H1 (cell line): ENCODE measurements around the gene OSBPL9. TPM values are rescaled to one million over a fixed set of nuclear protein-coding genes. Genes with fewer than 3 reads are reported as not detected.

Experiments used
- CTCF ChIA-PET: fragments of 300-600 bp; sonication (Branson Sonifier 250); formaldehyde crosslinking; loops from one replicate; lab custom pipeline; 2021; ENCODE audit not compliant: partially characterized antibody; lab: Charles Lee
- POLR2A ChIA-PET: fragments of 300-600 bp; sonication (Branson Sonifier 250); formaldehyde crosslinking; loops from one replicate; lab custom pipeline; 2021; ENCODE audit warnings: inconsistent platforms; ENCODE audit not compliant: partially characterized antibody; lab: Charles Lee
- DNase-seq, 2 experiments: peaks; one replicate each; pipeline versions ENCODE4 v3.0.0 to v3.0.0-alpha.2; 2010 to 2022; ENCODE audit warnings: low spot score in 2 of 2, low read depth in 1 of 2, mixed read lengths in 1 of 2
- FAIRE-seq: peaks from 2 replicates; lab custom pipeline; 2011; peaks lifted over from hg19 to GRCh38; lab: Jason Lieb, UNC
- H2AFZ ChIP-seq: 2 replicates; pipeline ENCODE4 v1.8.1; 2012; ENCODE audit warnings: low read length, inconsistent platforms
- H2AK5ac ChIP-seq: 2 replicates; pipeline ENCODE4 v1.6.1; 2013; ENCODE audit warnings: low read depth, low read length
- H2BK120ac ChIP-seq: replicated peaks from 2 replicates; pipeline ENCODE3; 2013; ENCODE audit warnings: low read depth, low read length, inconsistent platforms
- H2BK12ac ChIP-seq: 2 replicates; pipeline ENCODE4 v1.6.1; 2013; ENCODE audit warnings: low read depth, low read length
- H2BK15ac ChIP-seq: 2 replicates; pipeline ENCODE4 v1.6.1; 2013; ENCODE audit warnings: low read length
- H2BK20ac ChIP-seq: 2 replicates; pipeline ENCODE4 v1.6.1; 2013; ENCODE audit warnings: low read length
- H2BK5ac ChIP-seq: 2 replicates; pipeline ENCODE4 v1.6.1; 2013; ENCODE audit warnings: low read depth, low read length
- H3K14ac ChIP-seq: 2 replicates; pipeline ENCODE4 v1.6.1; 2013; ENCODE audit warnings: inconsistent platforms; ENCODE audit not compliant: insufficient read length
- H3K18ac ChIP-seq: 2 replicates; pipeline ENCODE4 v1.6.1; 2013; ENCODE audit warnings: low read length; ENCODE audit errors: extremely low read depth
- H3K23ac ChIP-seq: 2 replicates; pipeline ENCODE4 v1.6.1; 2013; ENCODE audit warnings: inconsistent platforms; ENCODE audit not compliant: insufficient read length
- H3K23me2 ChIP-seq: 2 replicates; pipeline ENCODE4 v1.6.1; 2013; ENCODE audit warnings: low read depth, low read length
- H3K27ac ChIP-seq: 2 replicates; pipeline ENCODE4 v1.6.1; 2011; ENCODE audit warnings: low read depth, low read length, inconsistent platforms
- H3K27me3 ChIP-seq, 4 experiments: replicated peaks in 1 of 4; 1 replicate in 1 of 4; 2 replicates in 3 of 4; pipeline versions ENCODE4 v1.6.1 to v1.8.1; 2011 to 2013; ENCODE audit warnings: low read length in 3 of 4, mild to moderate bottlenecking in 3 of 4, inconsistent platforms in 2 of 4, mixed read lengths in 2 of 4, moderate library complexity in 1 of 4; ENCODE audit not compliant: control insufficient read depth in 3 of 4, insufficient read depth in 3 of 4; ENCODE audit errors: extremely low read depth in 1 of 4
- H3K36me3 ChIP-seq, 4 experiments: 2 replicates each; pipeline versions ENCODE4 v1.6.1 to v1.8.1; 2011 to 2013; ENCODE audit warnings: mild to moderate bottlenecking in 4 of 4, low read length in 3 of 4, moderate library complexity in 2 of 4, control low read depth in 1 of 4, inconsistent platforms in 1 of 4; ENCODE audit not compliant: insufficient read depth in 4 of 4, control insufficient read depth in 2 of 4
- H3K4ac ChIP-seq: replicated peaks from 2 replicates; pipeline ENCODE3; 2013; ENCODE audit warnings: low read length, low read depth, mixed read lengths, inconsistent platforms; ENCODE audit not compliant: insufficient read length
- H3K4me1 ChIP-seq, 4 experiments: replicated peaks in 1 of 4; 1 replicate in 1 of 4; 2 replicates in 3 of 4; pipeline versions ENCODE4 v1.6.1 to v1.8.1; 2011 to 2013; ENCODE audit warnings: low read length in 3 of 4, inconsistent platforms in 2 of 4, mixed read lengths in 1 of 4; ENCODE audit not compliant: insufficient read depth in 4 of 4, control insufficient read depth in 3 of 4
- H3K4me2 ChIP-seq, 2 experiments: 2 replicates each; pipeline versions ENCODE4 v1.6.1 to v1.8.1; 2011 to 2013; ENCODE audit warnings: low read depth in 2 of 2, low read length in 2 of 2, control low read depth in 1 of 2, inconsistent platforms in 1 of 2, mild to moderate bottlenecking in 1 of 2; ENCODE audit not compliant: insufficient read depth in 1 of 2
- H3K4me3 ChIP-seq, 4 experiments: fragments of 200-600, 300-600 bp in 1 of 4; sonication (generic), shearing (Covaris generic), sonication (Bioruptor Twin) in 1 of 4; 2 replicates each; pipeline versions ENCODE4 v1.5.1 to v1.8.1; 2011 to 2016; ENCODE audit warnings: low read length in 4 of 4, low read depth in 3 of 4, control low read depth in 2 of 4, inconsistent platforms in 2 of 4, mild to moderate bottlenecking in 2 of 4, mixed read lengths in 1 of 4, moderate library complexity in 1 of 4; ENCODE audit not compliant: insufficient read depth in 2 of 4; ENCODE audit errors: extremely low read depth in 1 of 4
- H3K56ac ChIP-seq: replicated peaks from 2 replicates; pipeline ENCODE3; 2013; ENCODE audit warnings: low read depth, mild to moderate bottlenecking, mixed read lengths, low read length, inconsistent platforms; ENCODE audit not compliant: insufficient read length
- H3K79me1 ChIP-seq: 2 replicates; pipeline ENCODE4 v1.6.1; 2013; ENCODE audit warnings: low read depth, low read length, control low read depth
- H3K79me2 ChIP-seq, 2 experiments: 2 replicates each; pipeline versions ENCODE4 v1.6.1 to v1.8.1; 2012 to 2013; ENCODE audit warnings: low read length in 2 of 2, mild to moderate bottlenecking in 2 of 2, inconsistent platforms in 1 of 2; ENCODE audit not compliant: insufficient read depth in 2 of 2, control insufficient read depth in 1 of 2
- H3K9ac ChIP-seq, 4 experiments: replicated peaks in 1 of 4; 1 replicate in 1 of 4; 2 replicates in 3 of 4; pipeline versions ENCODE4 v1.6.1 to v1.8.1; 2011 to 2013; ENCODE audit warnings: low read depth in 3 of 4, low read length in 3 of 4, control low read depth in 2 of 4, mild to moderate bottlenecking in 2 of 4, moderate library complexity in 2 of 4, inconsistent platforms in 1 of 4; ENCODE audit errors: extremely low read depth in 1 of 4
- H3K9me3 ChIP-seq, 2 experiments: 2 replicates each; pipeline versions ENCODE4 v1.6.1 to v1.8.1; 2012 to 2013; ENCODE audit warnings: mild to moderate bottlenecking in 2 of 2, moderate library complexity in 2 of 2, control low read depth in 1 of 2, inconsistent platforms in 1 of 2, low read depth in 1 of 2, low read length in 1 of 2, mixed read lengths in 1 of 2; ENCODE audit not compliant: insufficient read depth in 2 of 2
- H4K20me1 ChIP-seq, 2 experiments: replicated peaks in 1 of 2; 2 replicates each; pipeline versions ENCODE3 to v1.8.1; 2011 to 2013; ENCODE audit warnings: inconsistent platforms in 2 of 2, low read length in 2 of 2, mild to moderate bottlenecking in 1 of 2; ENCODE audit not compliant: insufficient read depth in 2 of 2, control insufficient read depth in 1 of 2
- H4K5ac ChIP-seq: 2 replicates; pipeline ENCODE4 v1.6.1; 2013; ENCODE audit warnings: low read length, low read depth, mixed read lengths, inconsistent platforms; ENCODE audit not compliant: insufficient read length
- H4K8ac ChIP-seq: 2 replicates; pipeline ENCODE4 v1.8.0; 2013; ENCODE audit warnings: mild to moderate bottlenecking, moderate library complexity, low read length, inconsistent platforms; ENCODE audit not compliant: insufficient read depth; ENCODE audit errors: extremely low read depth
- H4K91ac ChIP-seq: replicated peaks from 2 replicates; pipeline ENCODE3; 2013; ENCODE audit warnings: low read length, mixed read lengths, inconsistent platforms; ENCODE audit not compliant: insufficient read length
- BRCA1 ChIP-seq: IDR thresholded peaks from 2 replicates; pipeline ENCODE4 v1.6.1; 2012; ENCODE audit warnings: low read depth, low read length, improper control_type of control experiment
- EZH2 ChIP-seq: fragments of 200-600 bp; sonication (generic); IDR thresholded peaks from 2 replicates; pipeline ENCODE4 v1.7.1; 2012; ENCODE audit warnings: low read depth, mild to moderate bottlenecking, moderate library complexity, low read length, inconsistent platforms; ENCODE audit not compliant: severe bottlenecking
- FOSL1 ChIP-seq: IDR thresholded peaks from 2 replicates; pipeline ENCODE4 v1.6.1; 2011; ENCODE audit warnings: mild to moderate bottlenecking, low read depth, low read length, moderate library complexity; ENCODE audit not compliant: insufficient read depth
- MAFK ChIP-seq: IDR thresholded peaks from 2 replicates; pipeline ENCODE4 v1.6.1; 2012; ENCODE audit warnings: low read depth, mild to moderate bottlenecking, improper control_type of control experiment, low read length
- NANOG ChIP-seq: IDR thresholded peaks from 2 replicates; pipeline ENCODE4 v1.6.1; 2011; ENCODE audit warnings: low read length, low read depth, mild to moderate bottlenecking, inconsistent platforms; ENCODE audit not compliant: insufficient read depth, poor library complexity, severe bottlenecking
- SP2 ChIP-seq: IDR thresholded peaks from 2 replicates; pipeline ENCODE4 v1.6.1; 2012; ENCODE audit warnings: mild to moderate bottlenecking, low read length, inconsistent platforms
- SRF ChIP-seq: IDR thresholded peaks from 2 replicates; pipeline ENCODE4 v1.6.1; 2011; ENCODE audit warnings: mild to moderate bottlenecking, low read depth, low read length, moderate library complexity
- WGBS, 2 experiments: shearing (Covaris generic) in 1 of 2; methylation state at CpG; one replicate each; pipeline versions ENCODE4 v1.1.6 to v1.1.7; 2013 to 2015; ENCODE audit warnings: low lambda C conversion rate in 2 of 2, mixed read lengths in 2 of 2, inconsistent platforms in 1 of 2, low coverage in 1 of 2, missing lambda C conversion rate in 1 of 2; ENCODE audit not compliant: insufficient replicate concordance in 2 of 2, insufficient coverage in 1 of 2, insufficient read length in 1 of 2; ENCODE audit errors: extremely low coverage in 1 of 2, missing lambda C conversion rate in 1 of 2; 5-methylcytosine and 5-hydroxymethylcytosine counted together
- polyA plus RNA-seq, 7 experiments: library from polyadenylated mRNA; depleted of rRNA in 3 of 7; stranded (reverse) in 5 of 7; unstranded in 2 of 7; fragments of >200 nt in 5 of 7; fragments of 200-250 nt in 2 of 7; gene quantifications; 1 replicate in 5 of 7; 2 replicates in 1 of 7; 4 replicates in 1 of 7; pipeline versions ENCODE4 v1.2.1 to v1.2.3, GENCODE V29; 2011 to 2013; ENCODE audit warnings: missing spikeins in 2 of 7, mixed read lengths in 2 of 7
- total RNA-seq: library from RNA; stranded (reverse); fragmentation: NEBNext Ultra II Directional; extraction: Animal tissue kit (Norgen Biotek cat#: 25700); gene quantifications from 2 replicates; pipeline ENCODE4 v1.2.1, GENCODE V29; 2021

The OSBPL9 gene
- total and polyA plus RNA-seq, 2 of the 8 experiments (the other 6 are each of a cell fraction or from before 2014, with no cell fraction given) = 58.2 to 71.6 TPM

- ChIA-PET POLR2A (no interaction called here), CTCF (interaction anchor here (0.8 to 1.5 kb wide), 2 partner anchors 14 to 128 kb away, joined by 4 to 6 read pairs; no protein-coding TSS in a partner anchor)
Measured at GRCh38 chr1:51755437-51755836, 138.5 kb downstream of the OSBPL9 start.

More at GRCh38 chr1:51755437-51755836, 138.5 kb downstream of the OSBPL9 start:
- no peaks in the 10 kb centered on the region for H3K27me3 ChIP-seq
- 92% methylated on average over 7 of the region's 7 CpGs; no CpG with 5 or more reads in 1 of the 2 experiments for WGBS, 2 experiments
- H4K5ac ChIP-seq = no peak overlapping the region
- H3K56ac ChIP-seq = no peak overlapping the region
- H3K4ac ChIP-seq = no peak overlapping the region
- H4K20me1 ChIP-seq = no peaks in the 10 kb centered on the region
- no peaks in the 10 kb centered on the region for H3K23me2 ChIP-seq
- no peak overlapping the region for H3K9ac ChIP-seq
- no peak overlapping the region for H3K27ac ChIP-seq
- no peak overlapping the region for H2BK12ac ChIP-seq
- DNase-seq (no peak), FAIRE-seq (no peak)
- no peak overlapping the region for H3K18ac ChIP-seq
- H3K79me1 ChIP-seq = no peaks in the 10 kb centered on the region
- no peak overlapping the region for H2BK5ac ChIP-seq
- no peak overlapping the region for H2BK15ac ChIP-seq
- H3K4me3 ChIP-seq = no peak overlapping the region
- H3K4me2 ChIP-seq = no peak overlapping the region
- H3K4me1 ChIP-seq = no peaks in the 10 kb centered on the region
- no peak overlapping the region for H3K23ac ChIP-seq
- H2AFZ ChIP-seq = no peak overlapping the region
- no peak overlapping the region for H2BK120ac ChIP-seq
- no peaks in the 10 kb centered on the region for H3K9me3 ChIP-seq
- no peak for TF ChIP-seq EZH2
- no peak for TF ChIP-seq SP2
- TF ChIP-seq MAFK = no peak
- no peak for TF ChIP-seq SRF
- no peak for TF ChIP-seq FOSL1
- no peak for TF ChIP-seq NANOG
- TF ChIP-seq BRCA1 = no peak
- no peak overlapping the region for H3K14ac ChIP-seq
- no peak overlapping the region for H4K91ac ChIP-seq
- no peaks in the 10 kb centered on the region for H3K79me2 ChIP-seq
- no peak overlapping the region for H2BK20ac ChIP-seq
- H2AK5ac ChIP-seq = no peak overlapping the region
- H4K8ac ChIP-seq = no peak overlapping the region; the same call in 1 of the 2 replicates
- H3K36me3 ChIP-seq = peaks cover 0 to 8% (median 3%) of the 10 kb centered on the region in 4 experiments; a peak in 3 of 8 replicates
